GM18870 (cell line): ENCODE results near the gene S1PR3.

Experiments
- ATAC-seq: cut with Tn5 transposase; IDR thresholded peaks from one replicate; pipeline ENCODE4 v1.9.1; 2021; ENCODE audit warnings: moderate library complexity; ENCODE audit not compliant: unreplicated experiment

Gene S1PR3

DNA sequence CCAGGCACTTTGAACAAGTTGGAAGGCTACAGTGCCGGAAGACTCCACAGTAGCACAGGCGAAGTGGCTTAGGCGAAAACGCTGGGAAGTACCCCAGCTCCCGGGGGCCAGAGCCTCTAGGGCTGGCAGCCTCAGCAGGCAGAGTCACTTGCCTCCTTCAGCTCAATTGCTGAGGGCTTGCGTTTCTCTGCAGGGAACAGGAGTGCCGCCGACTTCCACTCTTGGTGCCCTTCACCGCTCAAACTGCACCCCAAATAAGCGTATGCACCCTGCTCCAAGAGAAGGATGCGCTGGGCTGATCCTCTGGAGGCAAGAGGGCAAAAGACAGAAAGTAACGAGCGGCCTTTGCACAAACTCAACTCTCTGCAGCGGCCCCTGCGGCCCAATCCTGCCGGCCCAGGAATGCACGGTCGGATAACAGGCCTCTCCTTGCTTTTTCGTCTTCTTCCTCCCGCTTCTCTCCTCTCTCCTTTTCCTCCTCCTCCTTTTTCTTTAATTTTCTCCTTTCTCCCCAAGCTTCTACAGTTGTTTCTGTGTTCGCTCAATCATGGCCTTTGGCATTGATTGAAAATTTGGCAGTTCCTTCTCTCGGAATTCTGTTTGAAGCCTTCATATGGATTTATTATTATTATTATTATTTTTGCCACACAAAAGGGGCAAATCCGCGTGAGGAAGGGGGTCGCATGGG, 1.1 kb upstream of the S1PR3 start:
- ATAC-seq: no peak

DNA sequence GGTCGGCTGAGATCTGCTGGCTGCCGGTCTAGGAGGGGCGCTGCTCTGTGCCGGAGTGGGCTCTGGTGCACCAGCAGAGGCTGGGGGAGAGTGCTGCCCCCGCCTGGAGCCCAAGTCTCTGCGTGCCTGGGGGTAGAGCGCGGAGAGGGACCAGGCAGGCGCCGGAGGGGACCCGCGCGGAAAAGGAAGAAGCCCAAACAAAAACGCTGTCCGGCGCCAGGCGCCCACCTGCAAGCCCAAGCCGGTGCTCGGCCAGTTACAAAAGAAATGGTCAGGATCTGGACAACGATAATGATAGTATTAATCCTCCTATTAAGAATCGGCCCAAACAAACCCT, 571 bp upstream of the S1PR3 start:
- no peak for ATAC-seq

DNA sequence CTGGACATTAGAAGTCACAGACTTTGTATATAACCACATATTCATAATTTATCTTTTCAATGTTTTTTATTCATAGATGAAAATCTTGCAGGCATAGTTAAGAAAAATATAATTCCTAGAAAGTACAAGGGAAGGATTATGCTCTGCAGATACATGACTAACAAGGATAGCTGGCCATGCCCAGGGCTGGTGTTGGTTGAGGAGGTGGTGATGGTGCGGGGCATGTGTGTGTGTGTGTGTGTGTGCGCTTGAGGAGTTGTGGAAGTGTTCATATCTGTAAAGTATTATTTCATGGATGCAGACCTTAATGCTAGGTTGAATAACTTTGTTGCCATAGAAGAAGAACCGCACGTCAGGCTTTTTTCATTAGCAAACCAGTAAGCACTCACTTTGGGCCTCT, 1.3 kb downstream of the S1PR3 start:
- no peak for ATAC-seq

GRCh38 chr9:88993327-88993726, 2.1 kb downstream of the S1PR3 start:
- ATAC-seq: no peak

- ATAC-seq: no peak
Observed at GRCh38 chr9:88993871-88994460, 2.7 kb downstream of the S1PR3 start.

GRCh38 chr9:88994469-88995199, 3.4 kb downstream of the S1PR3 start:
- no peak for ATAC-seq

- no peak for ATAC-seq
Observed at GRCh38 chr9:88995200-88995577, 3.9 kb downstream of the S1PR3 start.

GRCh38 chr9:88995627-88996026, 4.4 kb downstream of the S1PR3 start:
- ATAC-seq: no peak

GRCh38 chr9:88996046-88996920, 5.0 kb downstream of the S1PR3 start:
- no peak for ATAC-seq

DNA sequence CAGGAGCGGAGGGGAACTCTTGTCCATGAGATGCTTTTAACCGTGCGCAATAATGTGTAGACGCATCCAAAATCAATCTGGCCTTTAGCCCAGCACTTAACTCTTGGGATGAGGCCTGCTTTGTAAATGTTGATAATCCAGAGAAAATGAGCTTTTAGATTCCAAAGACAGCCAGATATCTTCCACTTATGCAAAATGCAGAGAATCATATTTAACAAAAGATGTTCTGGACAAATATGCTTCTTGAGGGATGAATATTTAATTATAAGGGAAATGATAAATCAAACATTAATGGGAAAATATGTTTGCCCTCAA, 5.6 kb downstream of the S1PR3 start:
- ATAC-seq: no peak

DNA sequence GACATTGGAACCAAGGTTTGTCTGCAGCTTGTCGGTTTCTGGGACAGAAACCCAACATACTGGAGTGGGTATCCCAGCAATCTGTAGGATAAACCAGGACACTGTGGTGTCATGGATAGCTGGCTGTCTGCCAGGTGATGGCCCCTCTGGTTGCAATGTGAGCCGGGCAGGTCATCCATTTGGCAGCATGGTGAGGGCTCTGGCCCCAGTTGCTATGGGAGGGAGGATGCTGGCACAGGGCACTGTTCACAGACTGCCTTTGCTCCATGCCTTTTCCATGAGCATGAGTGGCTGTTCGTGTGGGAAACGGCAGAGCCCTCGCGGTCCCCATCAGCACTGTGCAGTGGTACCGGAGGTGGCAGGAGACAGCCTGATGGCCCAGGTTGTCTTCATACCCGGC, 6.4 kb downstream of the S1PR3 start:
- ATAC-seq: no peak

DNA sequence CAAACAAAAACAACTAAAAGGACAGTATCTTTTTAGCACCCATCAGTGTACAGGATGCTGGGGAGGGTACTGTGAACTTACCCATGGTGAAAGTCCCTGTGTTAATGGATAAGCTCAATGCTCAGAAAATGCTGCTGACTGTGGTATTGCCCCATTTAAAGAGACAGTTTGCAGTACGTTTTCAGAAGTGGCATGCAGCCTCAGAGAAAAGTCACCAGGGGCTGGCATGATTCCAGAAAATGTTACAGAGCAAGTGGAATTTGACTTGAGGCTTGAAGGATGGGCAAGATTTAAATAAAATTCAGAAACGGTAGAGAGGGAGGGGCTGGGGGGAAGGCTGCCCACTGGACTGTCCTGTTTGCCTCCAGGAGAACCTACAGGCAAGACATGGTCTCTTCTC, 7.2 kb downstream of the S1PR3 start:
- ATAC-seq: no peak

DNA sequence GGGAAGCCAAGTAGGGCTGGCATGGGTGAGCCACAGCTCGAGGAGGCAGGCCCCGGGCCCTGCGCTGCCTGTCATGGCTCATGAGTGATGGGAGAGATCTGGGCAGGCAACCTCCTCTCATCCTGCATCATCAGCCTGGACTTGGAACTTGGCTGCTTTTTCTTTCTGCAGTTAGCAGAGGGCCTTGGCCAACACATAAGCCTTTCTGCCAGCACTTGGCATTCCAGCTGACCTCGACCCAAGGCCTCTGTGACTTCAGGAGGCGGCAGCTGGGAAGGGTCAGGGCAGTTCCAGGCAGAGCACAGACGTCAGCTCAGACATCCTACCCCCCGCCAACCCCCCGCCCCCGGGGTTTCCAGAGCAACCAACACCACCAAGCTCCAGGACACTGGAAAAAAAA, 7.6 kb downstream of the S1PR3 start:
- no peak for ATAC-seq

DNA sequence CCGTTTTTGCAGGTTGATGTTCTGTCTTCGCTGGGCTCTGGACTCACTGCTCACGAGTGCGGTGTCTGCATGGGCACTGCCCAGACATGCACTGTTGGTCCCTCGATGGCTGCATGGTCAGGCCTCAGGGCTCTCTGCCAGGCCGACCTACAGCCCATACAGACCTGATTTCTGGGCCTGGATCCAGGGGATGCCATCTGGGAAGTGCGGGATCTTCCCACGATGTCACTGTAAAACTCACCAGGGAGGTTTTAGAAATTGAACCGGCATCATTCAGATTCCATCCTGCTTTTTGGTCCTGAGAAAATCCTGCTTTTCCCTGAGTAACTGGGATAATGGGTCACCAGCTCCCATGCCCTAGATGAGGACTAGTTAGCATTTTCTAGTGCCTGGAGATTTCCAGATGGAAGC, 9.1 kb downstream of the S1PR3 start:
- ATAC-seq: no peak

GRCh38 chr9:89000973-89001916, 10.0 kb downstream of the S1PR3 start:
- no peak for ATAC-seq

DNA sequence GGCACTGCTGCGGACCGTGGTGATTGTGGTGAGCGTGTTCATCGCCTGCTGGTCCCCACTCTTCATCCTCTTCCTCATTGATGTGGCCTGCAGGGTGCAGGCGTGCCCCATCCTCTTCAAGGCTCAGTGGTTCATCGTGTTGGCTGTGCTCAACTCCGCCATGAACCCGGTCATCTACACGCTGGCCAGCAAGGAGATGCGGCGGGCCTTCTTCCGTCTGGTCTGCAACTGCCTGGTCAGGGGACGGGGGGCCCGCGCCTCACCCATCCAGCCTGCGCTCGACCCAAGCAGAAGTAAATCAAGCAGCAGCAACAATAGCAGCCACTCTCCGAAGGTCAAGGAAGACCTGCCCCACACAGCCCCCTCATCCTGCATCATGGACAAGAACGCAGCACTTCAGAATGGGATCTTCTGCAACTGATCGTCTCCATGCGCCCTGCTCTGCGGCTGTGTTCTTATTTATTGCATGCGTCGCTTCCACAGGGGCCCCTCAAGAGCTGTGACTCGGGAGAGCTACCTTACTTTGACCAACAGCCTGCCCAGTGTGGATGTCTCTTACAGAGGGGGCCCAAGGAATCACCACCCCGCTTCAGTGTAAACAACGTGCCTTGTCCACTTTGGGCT, 10.8 kb downstream of the S1PR3 start:
- ATAC-seq: no peak

GRCh38 chr9:89002987-89003386, 11.7 kb downstream of the S1PR3 start:
- ATAC-seq: no peak

DNA sequence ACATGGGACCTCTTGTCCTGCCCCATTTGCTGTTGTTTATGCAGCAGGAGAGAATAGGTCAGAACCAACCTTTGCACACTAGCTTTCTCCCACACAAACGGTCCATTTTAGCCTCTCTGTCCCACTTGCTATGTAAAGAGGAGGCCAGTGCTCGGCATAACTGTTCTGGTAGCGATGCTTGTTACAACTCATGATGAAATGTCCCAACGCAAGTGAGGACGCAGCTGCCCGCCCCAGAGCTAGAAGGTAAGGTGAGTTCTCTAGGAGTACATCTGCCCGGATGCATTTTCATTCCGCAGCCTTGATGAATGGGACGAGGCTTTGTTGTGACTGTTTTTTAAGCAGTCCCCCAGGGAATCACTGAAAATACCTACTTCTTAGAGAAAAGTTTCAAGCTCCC, 14.1 kb downstream of the S1PR3 start:
- no peak for ATAC-seq

DNA sequence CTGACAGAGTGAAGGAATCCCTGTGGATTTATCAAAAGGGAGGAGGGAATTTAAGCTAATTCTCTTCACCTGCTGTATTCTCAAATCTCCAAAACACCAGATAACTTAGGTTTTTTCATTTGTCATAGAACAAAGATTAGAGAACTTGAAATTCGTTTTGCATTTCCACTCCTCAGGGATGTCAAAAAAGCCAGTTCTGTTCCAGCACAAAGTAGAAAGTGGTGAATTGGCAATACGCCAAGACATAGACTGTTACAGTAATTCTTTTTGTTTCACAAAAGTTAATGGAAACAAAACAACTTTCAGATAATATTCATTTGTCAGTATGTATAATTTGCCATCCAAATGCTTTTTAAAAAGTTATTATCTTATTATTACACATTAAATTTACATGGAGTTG, 15.0 kb downstream of the S1PR3 start:
- no peak for ATAC-seq
